ENCODE data around the gene ITGB1. TPM values are rescaled to one million over a fixed set of nuclear protein-coding genes. Genes with fewer than 3 reads are reported as not detected.

The ITGB1 gene
- total and polyA plus RNA-seq, 9 of the 15 experiments (the other 6 are each of a cell fraction or from before 2014, with no cell fraction given), result 40.2 to 194 (median 155) TPM

DNA sequence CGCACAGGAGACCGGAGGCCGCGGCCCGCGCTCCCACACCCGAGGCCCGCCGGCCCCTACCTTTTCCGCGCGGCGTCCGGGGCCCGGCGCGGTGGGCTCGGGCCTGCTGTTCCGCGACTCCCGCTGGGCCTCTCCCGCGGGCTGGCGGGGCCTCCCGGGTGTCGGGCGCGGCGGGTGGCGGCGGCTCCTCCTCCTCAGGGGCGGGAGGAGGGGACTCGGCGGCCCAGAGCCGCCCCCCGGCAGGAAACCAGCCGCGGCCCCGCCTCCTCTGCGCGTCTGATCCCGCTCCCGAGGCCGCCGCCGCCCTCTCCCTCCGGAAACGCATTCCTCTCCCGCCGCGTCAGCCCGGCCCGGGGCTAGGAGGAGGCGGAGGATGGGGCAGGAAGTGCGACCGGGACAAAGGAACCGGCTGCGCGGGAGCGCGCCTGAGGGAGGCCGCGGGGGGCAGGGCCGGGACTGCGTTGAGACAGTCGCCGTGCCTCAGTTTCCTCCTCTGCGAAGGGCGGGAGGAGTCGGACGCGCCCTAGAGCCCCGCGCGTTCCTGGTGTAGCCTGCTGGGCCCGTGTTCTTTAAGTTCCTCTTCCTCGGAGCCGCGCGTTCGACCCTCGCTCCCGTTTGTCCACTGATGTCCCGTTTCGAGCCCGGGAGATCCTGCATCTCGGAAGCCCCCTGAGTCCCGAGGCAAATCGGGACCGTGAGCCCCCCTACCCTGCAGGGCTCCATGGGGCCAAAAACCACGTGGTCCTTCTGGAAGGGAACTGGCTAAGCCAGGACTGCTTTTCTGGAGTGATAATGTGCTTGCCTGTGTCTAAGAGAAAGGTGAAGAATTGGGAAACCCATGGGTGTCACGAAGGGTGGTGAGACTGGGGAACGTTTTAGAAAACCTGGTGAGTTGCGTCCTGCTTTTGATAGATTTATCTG lies at the start of gene ITGB1 (continued):
- TF ChIP-seq, protein P1, sequence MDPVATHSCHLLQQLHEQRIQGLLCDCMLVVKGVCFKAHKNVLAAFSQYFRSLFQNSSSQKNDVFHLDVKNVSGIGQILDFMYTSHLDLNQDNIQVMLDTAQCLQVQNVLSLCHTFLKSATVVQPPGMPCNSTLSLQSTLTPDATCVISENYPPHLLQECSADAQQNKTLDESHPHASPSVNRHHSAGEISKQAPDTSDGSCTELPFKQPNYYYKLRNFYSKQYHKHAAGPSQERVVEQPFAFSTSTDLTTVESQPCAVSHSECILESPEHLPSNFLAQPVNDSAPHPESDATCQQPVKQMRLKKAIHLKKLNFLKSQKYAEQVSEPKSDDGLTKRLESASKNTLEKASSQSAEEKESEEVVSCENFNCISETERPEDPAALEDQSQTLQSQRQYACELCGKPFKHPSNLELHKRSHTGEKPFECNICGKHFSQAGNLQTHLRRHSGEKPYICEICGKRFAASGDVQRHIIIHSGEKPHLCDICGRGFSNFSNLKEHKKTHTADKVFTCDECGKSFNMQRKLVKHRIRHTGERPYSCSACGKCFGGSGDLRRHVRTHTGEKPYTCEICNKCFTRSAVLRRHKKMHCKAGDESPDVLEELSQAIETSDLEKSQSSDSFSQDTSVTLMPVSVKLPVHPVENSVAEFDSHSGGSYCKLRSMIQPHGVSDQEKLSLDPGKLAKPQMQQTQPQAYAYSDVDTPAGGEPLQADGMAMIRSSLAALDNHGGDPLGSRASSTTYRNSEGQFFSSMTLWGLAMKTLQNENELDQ (CRISPR knock-in tag; IDR thresholded peaks at IDR 0.05; ENCODE audit: borderline replicate concordance), result 0 out of 2 replicates have a peak, but pooled peaks have one; percentile 28
- no peak for TF ChIP-seq ZKSCAN3 (CRISPR knock-in tag; IDR thresholded peaks at IDR 0.05)
- TF ChIP-seq ZKSCAN1 (IDR thresholded peaks at IDR 0.05; ENCODE audit: low read depth, low read length), result no peak
- TF ChIP-seq, protein P2, sequence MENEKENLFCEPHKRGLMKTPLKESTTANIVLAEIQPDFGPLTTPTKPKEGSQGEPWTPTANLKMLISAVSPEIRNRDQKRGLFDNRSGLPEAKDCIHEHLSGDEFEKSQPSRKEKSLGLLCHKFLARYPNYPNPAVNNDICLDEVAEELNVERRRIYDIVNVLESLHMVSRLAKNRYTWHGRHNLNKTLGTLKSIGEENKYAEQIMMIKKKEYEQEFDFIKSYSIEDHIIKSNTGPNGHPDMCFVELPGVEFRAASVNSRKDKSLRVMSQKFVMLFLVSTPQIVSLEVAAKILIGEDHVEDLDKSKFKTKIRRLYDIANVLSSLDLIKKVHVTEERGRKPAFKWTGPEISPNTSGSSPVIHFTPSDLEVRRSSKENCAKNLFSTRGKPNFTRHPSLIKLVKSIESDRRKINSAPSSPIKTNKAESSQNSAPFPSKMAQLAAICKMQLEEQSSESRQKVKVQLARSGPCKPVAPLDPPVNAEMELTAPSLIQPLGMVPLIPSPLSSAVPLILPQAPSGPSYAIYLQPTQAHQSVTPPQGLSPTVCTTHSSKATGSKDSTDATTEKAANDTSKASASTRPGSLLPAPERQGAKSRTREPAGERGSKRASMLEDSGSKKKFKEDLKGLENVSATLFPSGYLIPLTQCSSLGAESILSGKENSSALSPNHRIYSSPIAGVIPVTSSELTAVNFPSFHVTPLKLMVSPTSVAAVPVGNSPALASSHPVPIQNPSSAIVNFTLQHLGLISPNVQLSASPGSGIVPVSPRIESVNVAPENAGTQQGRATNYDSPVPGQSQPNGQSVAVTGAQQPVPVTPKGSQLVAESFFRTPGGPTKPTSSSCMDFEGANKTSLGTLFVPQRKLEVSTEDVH (IDR thresholded peaks at IDR 0.05; ENCODE audit: low read depth, partially characterized antibody), result peak; percentile 71
- TF ChIP-seq TBP (optimal IDR thresholded peaks at IDR 0.05; ENCODE audit: low read depth, low read length), result peak; percentile 50
- no peak for TF ChIP-seq ZNF644 (tag; IDR thresholded peaks at IDR 0.05; ENCODE audit: low read depth)
- TF ChIP-seq NCOA1 (IDR thresholded peaks at IDR 0.05; ENCODE audit: low read depth), result peak; percentile 77
- TF ChIP-seq BRD9 (IDR thresholded peaks at IDR 0.05; ENCODE audit: low read depth, partially characterized antibody), result no peak
- peak; percentile 92 for TF ChIP-seq EP400 (IDR thresholded peaks at IDR 0.05)
- no peak for TF ChIP-seq PTBP1 (IDR thresholded peaks at IDR 0.05; ENCODE audit: low read depth, low read length)
- TF ChIP-seq, protein P3, sequence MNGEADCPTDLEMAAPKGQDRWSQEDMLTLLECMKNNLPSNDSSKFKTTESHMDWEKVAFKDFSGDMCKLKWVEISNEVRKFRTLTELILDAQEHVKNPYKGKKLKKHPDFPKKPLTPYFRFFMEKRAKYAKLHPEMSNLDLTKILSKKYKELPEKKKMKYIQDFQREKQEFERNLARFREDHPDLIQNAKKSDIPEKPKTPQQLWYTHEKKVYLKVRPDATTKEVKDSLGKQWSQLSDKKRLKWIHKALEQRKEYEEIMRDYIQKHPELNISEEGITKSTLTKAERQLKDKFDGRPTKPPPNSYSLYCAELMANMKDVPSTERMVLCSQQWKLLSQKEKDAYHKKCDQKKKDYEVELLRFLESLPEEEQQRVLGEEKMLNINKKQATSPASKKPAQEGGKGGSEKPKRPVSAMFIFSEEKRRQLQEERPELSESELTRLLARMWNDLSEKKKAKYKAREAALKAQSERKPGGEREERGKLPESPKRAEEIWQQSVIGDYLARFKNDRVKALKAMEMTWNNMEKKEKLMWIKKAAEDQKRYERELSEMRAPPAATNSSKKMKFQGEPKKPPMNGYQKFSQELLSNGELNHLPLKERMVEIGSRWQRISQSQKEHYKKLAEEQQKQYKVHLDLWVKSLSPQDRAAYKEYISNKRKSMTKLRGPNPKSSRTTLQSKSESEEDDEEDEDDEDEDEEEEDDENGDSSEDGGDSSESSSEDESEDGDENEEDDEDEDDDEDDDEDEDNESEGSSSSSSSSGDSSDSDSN (IDR thresholded peaks at IDR 0.05; ENCODE audit: borderline replicate concordance in 1 of 2, low read depth in 2 of 2, low read length in 2 of 2), result peak; percentile 50 to 95; a peak in 3 of 4 replicates
- TF ChIP-seq RFX7 (CRISPR knock-in tag; IDR thresholded peaks at IDR 0.05), result no peak
- TF ChIP-seq, protein P4, sequence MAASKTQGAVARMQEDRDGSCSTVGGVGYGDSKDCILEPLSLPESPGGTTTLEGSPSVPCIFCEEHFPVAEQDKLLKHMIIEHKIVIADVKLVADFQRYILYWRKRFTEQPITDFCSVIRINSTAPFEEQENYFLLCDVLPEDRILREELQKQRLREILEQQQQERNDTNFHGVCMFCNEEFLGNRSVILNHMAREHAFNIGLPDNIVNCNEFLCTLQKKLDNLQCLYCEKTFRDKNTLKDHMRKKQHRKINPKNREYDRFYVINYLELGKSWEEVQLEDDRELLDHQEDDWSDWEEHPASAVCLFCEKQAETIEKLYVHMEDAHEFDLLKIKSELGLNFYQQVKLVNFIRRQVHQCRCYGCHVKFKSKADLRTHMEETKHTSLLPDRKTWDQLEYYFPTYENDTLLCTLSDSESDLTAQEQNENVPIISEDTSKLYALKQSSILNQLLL (CRISPR knock-in tag; IDR thresholded peaks at IDR 0.05; ENCODE audit: borderline replicate concordance), result no peak
- peak in 1 of 2 experiments; percentile 65; a peak in 2 of 4 replicates for TF ChIP-seq FOXA3 (CRISPR knock-in tag; conservative IDR thresholded peaks at IDR 0.05 in 1 of 2, IDR thresholded peaks at IDR 0.05 in 1 of 2)
- TF ChIP-seq ZNF79 (CRISPR knock-in tag; IDR thresholded peaks at IDR 0.05; ENCODE audit: low read depth), result no peak
- no peak for TF ChIP-seq RBM17 (IDR thresholded peaks at IDR 0.05; ENCODE audit: borderline replicate concordance, low read depth, low read length)
- no peak for TF ChIP-seq SRSF7 (optimal IDR thresholded peaks at IDR 0.05; ENCODE audit: low read depth, low read length)
- no peak for TF ChIP-seq NFE2L1 (tag; IDR thresholded peaks at IDR 0.05; ENCODE audit: borderline replicate concordance, low read depth)
